ENCODE measurements around the gene LDB1.

The LDB1 gene

DNA sequence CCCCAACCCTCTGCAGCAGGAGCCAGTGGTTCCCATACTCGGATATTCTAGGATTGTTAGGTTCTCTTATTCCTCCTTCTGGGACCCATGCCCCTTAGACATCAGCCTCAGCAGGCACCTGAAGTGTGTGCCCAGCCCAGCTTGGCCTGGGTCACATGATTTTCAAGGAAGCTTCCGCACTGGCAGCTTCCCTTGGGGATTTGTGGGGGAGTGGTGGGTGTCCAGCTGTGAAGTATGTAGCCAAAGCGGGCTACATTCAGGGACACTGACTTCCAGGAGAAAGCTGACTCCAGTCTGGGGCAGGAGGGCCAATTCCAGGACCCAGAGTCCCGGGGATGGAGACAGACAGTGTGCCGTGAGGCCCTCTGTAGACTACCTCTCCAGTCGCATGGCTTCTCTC is 1.3 kb downstream of the LDB1 start:
- peak overlapping the region; percentile 78 for H3K4me3 ChIP-seq (ENCODE audit: low read depth, low read length)
- TF ChIP-seq, protein P1, sequence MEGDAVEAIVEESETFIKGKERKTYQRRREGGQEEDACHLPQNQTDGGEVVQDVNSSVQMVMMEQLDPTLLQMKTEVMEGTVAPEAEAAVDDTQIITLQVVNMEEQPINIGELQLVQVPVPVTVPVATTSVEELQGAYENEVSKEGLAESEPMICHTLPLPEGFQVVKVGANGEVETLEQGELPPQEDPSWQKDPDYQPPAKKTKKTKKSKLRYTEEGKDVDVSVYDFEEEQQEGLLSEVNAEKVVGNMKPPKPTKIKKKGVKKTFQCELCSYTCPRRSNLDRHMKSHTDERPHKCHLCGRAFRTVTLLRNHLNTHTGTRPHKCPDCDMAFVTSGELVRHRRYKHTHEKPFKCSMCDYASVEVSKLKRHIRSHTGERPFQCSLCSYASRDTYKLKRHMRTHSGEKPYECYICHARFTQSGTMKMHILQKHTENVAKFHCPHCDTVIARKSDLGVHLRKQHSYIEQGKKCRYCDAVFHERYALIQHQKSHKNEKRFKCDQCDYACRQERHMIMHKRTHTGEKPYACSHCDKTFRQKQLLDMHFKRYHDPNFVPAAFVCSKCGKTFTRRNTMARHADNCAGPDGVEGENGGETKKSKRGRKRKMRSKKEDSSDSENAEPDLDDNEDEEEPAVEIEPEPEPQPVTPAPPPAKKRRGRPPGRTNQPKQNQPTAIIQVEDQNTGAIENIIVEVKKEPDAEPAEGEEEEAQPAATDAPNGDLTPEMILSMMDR (IDR thresholded peaks at IDR 0.05; ENCODE audit: low read depth, low read length) = no peak
- in situ Hi-C loops (cut with HindIII; ENCODE audit: low sequenced_read_pairs) = no loop called here
- DNase-seq (ENCODE audit: low read depth, low spot score) = peak; percentile 22

DNA sequence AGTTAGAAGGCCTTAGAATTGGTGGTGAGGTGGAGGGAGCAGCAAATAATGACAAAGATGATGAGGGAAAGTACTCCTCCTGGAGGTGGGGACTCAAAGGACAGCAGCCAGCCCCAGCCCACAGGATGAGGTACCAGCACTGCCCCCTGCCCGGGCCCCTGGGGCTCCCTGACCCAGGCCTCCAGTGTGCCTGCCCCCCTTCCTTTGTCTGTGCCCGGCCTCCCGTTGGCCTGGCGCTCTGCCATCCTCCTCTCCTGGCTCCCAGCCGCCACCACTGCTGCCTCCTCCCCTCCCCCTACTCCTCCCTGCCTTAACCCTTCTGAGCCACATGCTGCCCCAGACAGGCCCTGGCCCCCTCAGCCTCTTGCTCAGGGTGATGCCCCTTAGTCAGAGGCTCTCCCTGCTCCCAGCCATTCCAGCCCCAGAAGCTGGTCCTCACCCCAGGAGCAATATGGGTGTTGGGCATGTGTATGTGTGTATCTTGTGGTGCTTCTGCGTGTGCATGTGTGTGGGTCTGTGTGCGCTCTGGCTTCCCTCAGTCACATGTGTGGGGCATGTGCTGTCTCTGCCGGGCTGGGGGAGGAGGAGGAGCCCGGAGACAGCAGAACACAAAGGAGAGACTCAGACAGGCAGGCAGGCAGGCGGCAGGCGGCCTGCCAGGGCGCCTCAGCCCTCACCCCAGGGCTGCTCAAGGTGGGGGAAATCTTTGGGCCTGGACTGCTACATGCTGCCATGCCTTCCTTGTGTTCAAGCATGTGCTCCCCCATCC is 2.6 kb downstream of the LDB1 start:
- TF ChIP-seq, protein P1 (IDR thresholded peaks at IDR 0.05; ENCODE audit: low read depth, low read length) = peak; percentile 39
- in situ Hi-C loops (cut with HindIII; ENCODE audit: low sequenced_read_pairs) = no loop called here
- no peak overlapping the region for H3K4me3 ChIP-seq (ENCODE audit: low read depth, low read length)
- DNase-seq (ENCODE audit: low read depth, low spot score) = peak; percentile 77

DNA sequence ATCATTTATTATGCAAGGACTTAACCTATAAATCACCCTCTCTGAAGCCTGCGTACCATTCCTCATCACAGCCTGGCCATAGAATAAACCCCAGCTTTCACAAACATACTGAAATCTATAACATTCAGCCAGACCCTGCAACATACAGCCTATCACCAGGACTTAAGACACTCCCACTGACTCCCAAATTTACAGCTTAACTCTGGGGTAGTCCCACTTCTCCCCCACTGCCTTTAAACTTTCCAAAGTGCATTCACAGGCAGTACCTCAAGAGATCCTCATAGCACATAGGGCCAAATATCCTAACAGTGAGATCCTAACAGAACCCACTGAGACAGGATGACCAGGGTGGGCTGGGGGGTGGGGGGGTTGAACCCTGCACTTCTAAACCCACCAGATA is 3.5 kb downstream of the LDB1 start:
- H3K4me3 ChIP-seq (ENCODE audit: low read depth, low read length) = no peak overlapping the region
- DNase-seq (ENCODE audit: low read depth, low spot score) = no peak
- in situ Hi-C loops (cut with HindIII; ENCODE audit: low sequenced_read_pairs) = no loop called here
- TF ChIP-seq, protein P1 (IDR thresholded peaks at IDR 0.05; ENCODE audit: low read depth, low read length) = no peak

DNA sequence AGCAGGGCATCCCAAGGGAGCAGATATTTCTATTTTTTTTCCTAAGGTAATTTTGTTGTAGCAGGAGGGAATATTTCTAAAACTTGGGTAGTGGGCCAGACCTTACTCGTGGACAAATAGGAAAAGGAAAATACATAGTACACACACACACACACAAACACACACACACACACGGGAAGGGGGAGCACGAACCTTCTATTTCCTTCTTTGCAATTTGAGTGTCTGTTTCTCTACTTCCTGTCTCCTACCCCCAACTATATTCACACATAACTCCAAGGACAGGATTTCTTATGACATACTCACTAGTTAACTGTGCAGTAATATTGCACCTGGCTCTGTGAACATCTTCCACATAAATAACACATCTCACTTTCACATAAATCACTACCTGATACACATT is 4.4 kb downstream of the LDB1 start:
- in situ Hi-C loops (cut with HindIII; ENCODE audit: low sequenced_read_pairs) = no loop called here
- H3K4me3 ChIP-seq (ENCODE audit: low read depth, low read length) = no peak overlapping the region
- TF ChIP-seq, protein P1 (IDR thresholded peaks at IDR 0.05; ENCODE audit: low read depth, low read length) = no peak
- DNase-seq (ENCODE audit: low read depth, low spot score) = no peak

DNA sequence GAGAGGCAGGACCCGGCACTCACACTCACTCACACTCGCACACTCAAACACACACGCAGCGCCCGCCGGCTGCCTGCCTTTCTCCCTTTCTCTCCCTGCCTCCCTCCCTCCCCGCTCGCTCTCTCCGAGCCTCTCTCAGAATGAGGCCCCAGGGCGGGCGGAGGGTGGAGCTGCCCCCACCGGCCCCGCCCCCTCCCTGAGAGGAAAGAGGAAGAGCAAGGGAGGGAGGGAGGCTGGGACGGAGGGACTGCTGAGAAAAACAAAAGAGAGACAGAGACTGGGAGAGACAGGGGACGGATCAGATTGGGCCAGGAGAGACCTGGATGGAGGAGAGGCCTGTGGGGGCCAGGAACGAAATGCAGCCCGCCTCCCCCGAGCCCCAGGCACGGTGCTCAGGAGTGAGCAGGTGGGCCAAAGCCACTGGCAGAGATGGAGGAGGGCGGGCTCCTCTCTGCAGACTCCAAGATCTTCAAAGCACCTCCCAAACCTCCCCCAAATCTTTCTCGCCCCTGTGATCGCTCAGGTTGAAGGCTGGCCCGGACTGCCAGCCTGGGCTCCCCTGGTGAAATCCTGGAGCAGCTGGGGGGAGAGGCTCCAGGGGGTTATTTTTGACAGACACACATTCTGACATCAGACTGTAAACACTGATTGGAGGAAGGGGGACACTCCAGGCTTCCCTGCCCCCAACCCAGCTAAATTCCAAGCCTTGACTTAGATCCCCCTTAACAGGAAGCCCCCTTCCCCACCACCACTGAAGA is 5.1 kb downstream of the LDB1 start:
- TF ChIP-seq, protein P1 (IDR thresholded peaks at IDR 0.05; ENCODE audit: low read depth, low read length) = no peak
- H3K4me3 ChIP-seq (ENCODE audit: low read depth, low read length) = peak overlapping the region; percentile 77
- in situ Hi-C loops (cut with HindIII; ENCODE audit: low sequenced_read_pairs) = no loop called here
- peak; percentile 83 for DNase-seq (ENCODE audit: low read depth, low spot score)

DNA sequence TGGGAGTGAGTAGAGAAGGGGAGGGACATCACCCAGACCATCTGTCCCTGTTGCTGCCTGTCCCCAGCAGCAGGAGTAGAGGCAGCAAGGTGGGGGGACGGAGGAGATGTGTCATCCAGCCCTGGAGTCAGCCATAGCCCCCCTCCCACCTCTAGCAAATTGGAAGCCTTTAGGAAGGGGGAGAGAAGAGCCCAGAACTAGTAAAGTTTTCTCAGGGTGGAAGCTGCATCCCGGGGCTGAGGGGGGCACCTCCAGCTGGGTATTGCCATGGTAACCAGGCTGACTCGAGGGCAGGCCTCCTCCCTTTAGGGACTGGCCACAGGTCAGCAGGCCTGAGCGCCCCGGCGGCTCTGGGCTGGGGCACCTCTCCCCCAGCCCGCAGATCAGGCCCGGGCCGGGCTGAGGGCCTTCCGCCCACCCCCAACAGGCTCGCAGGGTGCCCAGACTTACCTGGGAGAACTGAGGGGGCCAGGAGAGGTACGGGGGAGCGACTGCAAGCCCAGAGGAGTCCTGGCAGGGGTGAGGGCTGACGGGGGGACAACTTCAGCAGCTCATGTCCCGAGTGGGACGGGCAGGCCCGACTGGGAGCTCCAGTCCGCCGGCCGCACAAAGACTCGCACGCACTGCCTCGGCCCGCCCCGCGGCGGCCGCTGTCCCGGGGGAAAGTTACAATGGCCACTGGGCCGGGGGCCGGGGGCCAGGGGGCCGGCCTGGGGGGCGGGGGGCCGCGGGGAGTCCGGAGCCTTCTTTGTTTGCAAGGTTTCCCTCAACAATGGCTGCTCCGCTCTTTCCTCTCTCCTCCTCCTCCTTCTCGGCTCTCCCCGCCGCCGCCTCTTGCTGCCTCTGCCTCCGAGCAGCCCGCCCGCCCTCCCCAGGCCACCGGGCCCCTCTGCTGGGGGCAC is 6.0 kb downstream of the LDB1 start:
- in situ Hi-C loops (cut with HindIII; ENCODE audit: low sequenced_read_pairs) = no loop called here
- H3K4me3 ChIP-seq (ENCODE audit: low read depth, low read length) = peak overlapping the region; percentile 77
- TF ChIP-seq, protein P1 (IDR thresholded peaks at IDR 0.05; ENCODE audit: low read depth, low read length) = no peak
- DNase-seq (ENCODE audit: low read depth, low spot score) = no peak
